Smooth muscle cell (in vitro differentiated cells): ENCODE results near the gene VARS1. TPM values are rescaled to one million over a fixed set of nuclear protein-coding genes. Genes with fewer than 3 reads are reported as not detected.
"Not testable (repeated sequence)": the region's sequence is repeated elsewhere in the genome, so short reads cannot be mapped to it uniquely, and the experiment has no call there.

Experiments
- DNase-seq: peaks from one replicate; lab custom pipeline; 2025; ENCODE audit not compliant: unreplicated experiment; lab: John Stamatoyannopoulos, UW
- H2AFZ ChIP-seq: fragments of 200-600 bp; sonication (generic); 2 replicates; pipeline ENCODE4 v1.6.0; 2016; ENCODE audit warnings: antibody characterized with exemption, low read depth, mild to moderate bottlenecking
- H3F3A ChIP-seq: fragments of 200-600 bp; sonication (generic); 2 replicates; pipeline ENCODE4 v1.6.0; 2017; ENCODE audit warnings: antibody characterized with exemption, low read depth
- H3K27ac ChIP-seq: fragments of 200-600 bp; sonication (generic); 2 replicates; pipeline ENCODE4 v1.5.1; 2016; ENCODE audit warnings: low read depth, mild to moderate bottlenecking
- H3K27me3 ChIP-seq: fragments of 200-600 bp; sonication (generic); 2 replicates; pipeline ENCODE4 v1.6.1; 2016; ENCODE audit warnings: low read depth, mild to moderate bottlenecking
- H3K36me3 ChIP-seq: fragments of 200-600 bp; sonication (generic); 2 replicates; pipeline ENCODE4 v1.5.1; 2016; ENCODE audit warnings: low read depth
- H3K4me1 ChIP-seq: fragments of 200-600 bp; sonication (generic); 2 replicates; pipeline ENCODE4 v1.5.1; 2016; ENCODE audit warnings: low read depth
- H3K4me2 ChIP-seq: fragments of 200-600 bp; sonication (generic); 2 replicates; pipeline ENCODE4 v1.6.0; 2016; ENCODE audit warnings: mild to moderate bottlenecking
- H3K4me3 ChIP-seq: fragments of 200-600 bp; sonication (generic); 2 replicates; pipeline ENCODE4 v1.5.1; 2016; ENCODE audit warnings: mild to moderate bottlenecking
- H3K79me2 ChIP-seq: fragments of 200-600 bp; sonication (generic); 2 replicates; pipeline ENCODE4 v1.6.0; 2016; ENCODE audit warnings: low read depth, mild to moderate bottlenecking
- H3K9ac ChIP-seq: fragments of 200-600 bp; sonication (generic); 2 replicates; pipeline ENCODE4 v1.6.0; 2016; ENCODE audit warnings: low read depth
- H3K9me3 ChIP-seq: fragments of 200-600 bp; sonication (generic); replicated peaks from 2 replicates; pipeline ENCODE4 v1.5.1; 2016; ENCODE audit warnings: low read depth
- H4K20me1 ChIP-seq: fragments of 200-600 bp; sonication (generic); 2 replicates; pipeline ENCODE4 v1.6.0; 2016; ENCODE audit warnings: low read depth
- WGBS: methylation state at CpG from one replicate; pipeline ENCODE4 v1.1.7; 2016; ENCODE audit warnings: low lambda C conversion rate; 5-methylcytosine and 5-hydroxymethylcytosine counted together
- polyA plus RNA-seq: library from polyadenylated mRNA; unstranded; fragments of >200 nt; fragmentation: Nextera tagmentation; extraction: Ambion mirVana; gene quantifications from 2 replicates; pipeline ENCODE4 v1.2.1, GENCODE V29; 2016
- total RNA-seq: library from RNA; depleted of rRNA; stranded (reverse); fragments of >200 nt; gene quantifications from 2 replicates; pipeline ENCODE4 v1.2.3, GENCODE V29; 2014
- TF ChIP-seq, protein P1 (sequence below): fragments of 200-600 bp; sonication (generic); IDR thresholded peaks from 2 replicates; pipeline ENCODE4 v1.5.1; 2017; ENCODE audit warnings: borderline replicate concordance, mild to moderate bottlenecking, antibody characterized with exemption; ENCODE audit not compliant: insufficient read depth, poor library complexity, severe bottlenecking

The VARS1 gene
- total and polyA plus RNA-seq, 2 experiments from 2014 or later, result 60.8 to 80.8 TPM

- WGBS, result under 1% methylated on average over 37 of the region's 51 CpGs
- Histone ChIP-seq H3K27me3 (no peaks in the 10 kb centered on the region), H3K27ac (peak within 1 kb of the TSS; percentile 63), H3K36me3 (no peaks in the 10 kb centered on the region), H3K4me1 (peaks cover 4% of the 10 kb centered on the region), H3K9me3 (no peaks in the 10 kb centered on the region), H2AFZ (peak within 1 kb of the TSS; percentile 67), H3K9ac (peak within 1 kb of the TSS; percentile 75), H3K79me2 (peaks cover 33% of the 10 kb centered on the region), H3F3A (peaks cover 11% of the 10 kb centered on the region), H3K4me3 (peak within 1 kb of the TSS; percentile 68), H4K20me1 (no peaks in the 10 kb centered on the region), H3K4me2 (peak within 1 kb of the TSS; percentile 86)
- TF ChIP-seq, protein P1, sequence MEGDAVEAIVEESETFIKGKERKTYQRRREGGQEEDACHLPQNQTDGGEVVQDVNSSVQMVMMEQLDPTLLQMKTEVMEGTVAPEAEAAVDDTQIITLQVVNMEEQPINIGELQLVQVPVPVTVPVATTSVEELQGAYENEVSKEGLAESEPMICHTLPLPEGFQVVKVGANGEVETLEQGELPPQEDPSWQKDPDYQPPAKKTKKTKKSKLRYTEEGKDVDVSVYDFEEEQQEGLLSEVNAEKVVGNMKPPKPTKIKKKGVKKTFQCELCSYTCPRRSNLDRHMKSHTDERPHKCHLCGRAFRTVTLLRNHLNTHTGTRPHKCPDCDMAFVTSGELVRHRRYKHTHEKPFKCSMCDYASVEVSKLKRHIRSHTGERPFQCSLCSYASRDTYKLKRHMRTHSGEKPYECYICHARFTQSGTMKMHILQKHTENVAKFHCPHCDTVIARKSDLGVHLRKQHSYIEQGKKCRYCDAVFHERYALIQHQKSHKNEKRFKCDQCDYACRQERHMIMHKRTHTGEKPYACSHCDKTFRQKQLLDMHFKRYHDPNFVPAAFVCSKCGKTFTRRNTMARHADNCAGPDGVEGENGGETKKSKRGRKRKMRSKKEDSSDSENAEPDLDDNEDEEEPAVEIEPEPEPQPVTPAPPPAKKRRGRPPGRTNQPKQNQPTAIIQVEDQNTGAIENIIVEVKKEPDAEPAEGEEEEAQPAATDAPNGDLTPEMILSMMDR, result peak; percentile 31
- DNase-seq, result peak; percentile 92
These were observed 11.1 kb upstream of the VARS1 start, which contains the start of gene LSM2 for GRCh38 chr6:31806470-31807272. Gene LSM2 (minus strand): TSS chr6:31806966. CDS start chr6:31806757, 209 bp downstream.

- H3K4me1 ChIP-seq, result peaks cover 4% of the 10 kb centered on the region
- H2AFZ ChIP-seq, result peak overlapping the region; percentile 67
- 12% methylated on average over 7 of the region's 7 CpGs for WGBS
- no peaks in the 10 kb centered on the region for H3K27me3 ChIP-seq
- no peaks in the 10 kb centered on the region for H4K20me1 ChIP-seq
- H3K79me2 ChIP-seq, result peaks cover 33% of the 10 kb centered on the region
- H3K36me3 ChIP-seq, result no peaks in the 10 kb centered on the region
- peak overlapping the region; percentile 86 for H3K4me2 ChIP-seq
- peak overlapping the region; percentile 68 for H3K4me3 ChIP-seq
- TF ChIP-seq, protein P1, result no peak
- peaks cover 11% of the 10 kb centered on the region for H3F3A ChIP-seq
- H3K9me3 ChIP-seq, result no peaks in the 10 kb centered on the region
- peak overlapping the region; percentile 75 for H3K9ac ChIP-seq
- DNase-seq, result no peak
- peak overlapping the region; percentile 63 for H3K27ac ChIP-seq
These were observed 10.5 kb upstream of the VARS1 start for GRCh38 chr6:31805939-31806469.

- H3K27ac ChIP-seq, H3K27me3 ChIP-seq, H3K36me3 ChIP-seq, H3K4me3 ChIP-seq, H3K9me3 ChIP-seq, H4K20me1 ChIP-seq, H2AFZ ChIP-seq, H3K4me2 ChIP-seq, H3K4me1 ChIP-seq, DNase-seq, H3K9ac ChIP-seq: not testable (repeated sequence)
- WGBS, result 98% methylated on average over 8 of the region's 8 CpGs
- Histone ChIP-seq H3F3A (peaks cover 14% of the 10 kb centered on the region), H3K79me2 (peaks cover 31% of the 10 kb centered on the region)
These were observed 5.7 kb upstream of the VARS1 start for GRCh38 chr6:31801031-31801927.

- Histone ChIP-seq H2AFZ (no peak overlapping the region), H3K4me1 (no peaks in the 10 kb centered on the region), H3K4me2 (no peak overlapping the region), H3K27ac (no peak overlapping the region), H3K36me3 (no peaks in the 10 kb centered on the region), H3F3A (peaks cover 14% of the 10 kb centered on the region), H3K9me3 (no peaks in the 10 kb centered on the region), H4K20me1 (no peaks in the 10 kb centered on the region), H3K79me2 (peaks cover 23% of the 10 kb centered on the region), H3K9ac (no peak overlapping the region), H3K27me3 (no peaks in the 10 kb centered on the region), H3K4me3 (no peak overlapping the region)
- no peak for DNase-seq
- TF ChIP-seq, protein P1, result no peak
- WGBS, result 96% methylated on average over 12 of the region's 12 CpGs
These were observed 4.2 kb upstream of the VARS1 start for GRCh38 chr6:31799781-31800180.
